CD4-positive, alpha-beta T cell treated with Interleukin-15 for 1 hour (primary cell): ENCODE data around the gene MN1.

Source experiments
- DNase-seq: peaks from one replicate; pipeline ENCODE4 v3.0.0-alpha.2; 2020

Gene MN1

DNA sequence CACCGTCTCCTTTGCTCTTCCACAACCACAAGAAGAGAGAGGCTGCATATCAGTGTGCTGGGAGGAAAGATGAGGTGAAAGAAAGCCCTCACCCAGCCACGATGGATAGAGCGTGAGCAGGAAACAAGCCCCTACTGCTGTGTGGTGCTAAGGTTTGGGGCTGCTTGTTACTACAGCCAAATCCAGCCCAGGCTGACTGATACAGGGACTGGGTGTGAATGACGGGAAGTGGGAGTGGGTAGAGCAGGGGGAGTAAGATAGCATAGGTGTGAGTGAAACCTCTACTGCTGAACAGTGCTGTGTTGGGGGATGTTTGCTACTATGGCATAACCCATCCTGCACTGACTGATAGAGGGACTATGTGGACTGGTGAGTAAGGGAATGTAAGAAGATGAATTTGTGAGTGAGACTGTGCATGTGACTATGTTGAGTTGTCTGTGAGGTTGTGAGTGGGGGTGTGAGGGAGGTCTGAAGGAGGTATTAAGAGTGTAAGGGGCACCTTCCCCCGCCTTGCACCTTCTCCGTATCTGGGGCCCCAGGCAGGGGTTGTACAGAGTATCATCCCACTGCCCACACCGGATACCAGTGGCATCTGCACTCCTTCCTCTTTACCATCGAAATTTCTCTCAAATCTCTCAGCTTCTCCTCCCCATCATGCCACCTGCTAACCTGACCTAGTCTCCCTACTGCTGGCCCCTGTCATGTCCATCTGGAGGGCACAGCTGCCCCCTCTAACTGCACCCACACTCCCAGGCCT, 91.5 kb downstream of the MN1 start:
- DNase-seq: peak; percentile 7

GRCh38 chr22:27706489-27706888, 95.1 kb downstream of the MN1 start:
- DNase-seq: no peak

DNA sequence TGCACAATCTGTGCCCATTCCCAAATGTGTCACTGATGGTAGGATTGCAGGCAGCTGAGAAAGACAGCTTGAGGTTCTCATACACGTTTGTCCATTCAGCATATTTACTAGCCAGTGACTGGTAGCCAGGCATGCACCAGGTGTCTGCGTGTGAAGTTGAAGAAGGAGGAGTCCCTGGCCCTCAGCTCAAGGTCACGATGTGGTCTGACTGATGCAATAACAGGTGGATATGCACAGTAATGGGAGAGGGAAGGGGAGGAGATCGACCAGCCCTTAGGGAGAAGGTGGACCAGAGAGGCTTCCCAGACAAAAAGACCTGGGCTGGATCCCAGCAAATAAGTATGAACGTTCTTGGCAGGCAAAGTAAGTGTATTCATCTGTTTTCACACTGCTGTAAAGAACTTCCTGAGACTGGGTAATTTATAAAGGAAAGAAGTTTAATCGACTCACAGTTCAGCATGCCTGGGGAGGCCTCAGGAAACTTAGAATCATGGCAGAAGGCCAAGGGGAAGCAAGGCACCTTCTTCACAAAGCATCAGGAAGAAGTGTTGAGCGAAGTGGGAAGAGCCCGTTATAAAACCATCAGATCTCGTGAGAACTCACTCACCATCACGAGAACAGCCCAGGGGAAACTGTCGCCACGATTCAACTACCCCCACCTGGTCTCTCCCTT, 96.0 kb downstream of the MN1 start:
- DNase-seq: peak; percentile 6

DNA sequence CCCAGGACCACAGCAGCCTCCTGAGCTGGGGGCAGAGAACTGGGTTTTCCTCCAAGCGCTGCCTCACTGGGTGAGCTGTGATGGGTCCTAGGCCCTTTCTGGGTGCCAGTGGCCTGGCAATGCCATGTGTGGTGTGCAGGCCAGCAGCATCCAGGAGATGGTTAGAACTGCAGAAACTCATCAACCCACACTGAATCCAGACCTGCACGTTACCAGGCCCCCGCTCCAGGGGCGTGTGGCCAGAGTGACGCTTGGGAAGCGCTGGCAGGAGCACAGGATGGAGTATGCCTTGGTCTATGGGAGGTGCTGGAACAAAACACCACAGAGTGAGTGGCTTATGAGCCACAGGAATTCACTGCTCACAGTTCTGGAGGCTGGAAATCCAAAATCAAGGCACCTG, 97.0 kb downstream of the MN1 start:
- no peak for DNase-seq

DNA sequence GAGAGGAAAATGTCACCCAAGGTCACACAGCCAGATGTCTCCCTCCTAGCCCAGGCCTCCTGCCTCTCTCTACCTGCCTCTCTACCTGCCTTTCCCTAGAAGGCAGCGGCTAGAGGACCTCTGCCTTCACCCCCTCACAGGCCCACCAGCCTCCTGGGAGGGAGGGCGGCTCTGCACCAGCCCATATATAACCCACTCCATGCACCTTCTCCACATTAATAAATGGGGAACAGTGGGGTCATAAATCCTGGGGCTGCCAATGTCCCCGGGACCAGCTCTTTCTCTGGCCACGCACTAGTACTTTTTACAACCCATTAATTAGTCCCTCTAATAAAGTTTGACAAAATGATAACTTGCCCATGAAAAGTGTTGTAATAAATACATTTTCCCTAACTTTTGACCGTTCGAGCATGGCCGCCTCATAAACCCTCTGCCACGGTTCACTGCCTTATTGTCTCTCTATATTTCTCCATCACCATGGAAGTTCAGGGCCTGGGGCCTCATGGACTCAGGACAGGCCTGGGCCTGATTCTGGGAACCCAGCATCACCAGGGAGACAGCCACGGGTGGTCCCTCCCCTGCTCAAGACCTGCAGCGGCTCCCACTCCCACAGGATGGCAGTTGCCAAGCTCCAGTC, 102.1 kb downstream of the MN1 start:
- peak; percentile 7 for DNase-seq

DNA sequence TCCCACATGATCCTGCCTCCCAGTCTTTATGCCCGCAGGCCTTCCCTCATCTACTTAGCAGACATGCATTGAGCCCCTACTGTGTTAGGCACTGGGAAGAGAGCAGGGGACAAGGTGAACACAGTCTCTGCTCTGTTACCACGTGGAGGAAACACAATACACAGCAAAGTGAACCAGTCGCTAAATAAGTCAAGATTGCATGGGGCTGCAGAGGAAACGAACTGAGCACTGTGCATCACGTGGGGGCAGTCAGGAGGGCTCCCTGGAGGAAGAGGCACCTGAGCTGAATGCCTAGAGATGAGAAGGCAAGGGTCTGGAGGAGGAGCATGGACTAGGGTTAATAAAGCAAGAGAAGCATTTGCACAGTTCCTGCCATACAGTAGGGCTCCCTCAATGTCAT, 102.7 kb downstream of the MN1 start:
- peak; percentile 10 for DNase-seq
